Amniotic stem cell (primary cell): ENCODE results near the gene CHIC1.
A peak's percentile ranks its signal among the peaks of the same experiment; 100 is the strongest.
"Not testable (repeated sequence)": the region's sequence is repeated elsewhere in the genome, so short reads cannot be mapped to it uniquely, and the experiment has no call there.

ENCODE experiments used
- DNase-seq: peaks from one replicate; lab custom pipeline; 2025; lab: John Stamatoyannopoulos, UW

The CHIC1 gene

DNA sequence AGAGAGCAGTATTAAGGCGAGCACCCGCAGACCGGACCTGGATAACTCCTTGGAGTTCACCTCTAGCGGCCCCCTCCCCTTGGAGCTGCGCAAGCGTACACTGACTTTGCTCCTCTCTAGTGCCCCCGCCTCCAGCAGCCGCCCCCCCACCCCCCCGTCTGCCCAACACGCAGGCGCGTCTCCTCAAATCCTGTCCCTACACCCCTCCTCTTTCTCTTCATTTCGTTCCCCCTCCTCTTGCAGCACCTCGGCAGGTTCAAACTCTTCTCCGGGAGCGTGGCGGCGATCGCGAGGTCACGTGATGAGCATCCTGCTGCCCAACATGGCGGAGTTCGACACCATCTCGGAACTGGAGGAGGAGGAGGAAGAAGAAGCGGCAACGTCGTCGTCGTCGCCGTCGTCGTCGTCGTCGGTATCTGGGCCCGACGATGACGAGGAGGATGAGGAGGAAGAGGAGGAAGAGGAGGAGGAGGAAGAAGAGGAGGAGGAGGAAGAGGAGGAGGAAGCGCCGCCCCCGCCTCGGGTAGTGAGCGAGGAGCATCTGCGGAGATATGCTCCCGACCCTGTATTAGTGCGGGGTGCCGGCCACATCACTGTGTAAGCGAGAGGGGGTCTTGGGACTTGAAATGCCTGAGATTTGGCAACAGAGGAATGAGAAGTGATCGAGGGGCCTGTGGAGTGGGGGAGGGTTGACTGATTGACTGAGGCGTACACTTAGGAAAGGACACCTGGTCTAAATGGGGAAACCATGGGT is at the start of gene CHIC1:
Gene CHIC1 (plus strand): TSS at position 214 of the 754 bp plus-strand sequence. CDS start 88 bp downstream, at position 302.
- peak; percentile 16 for DNase-seq

DNA sequence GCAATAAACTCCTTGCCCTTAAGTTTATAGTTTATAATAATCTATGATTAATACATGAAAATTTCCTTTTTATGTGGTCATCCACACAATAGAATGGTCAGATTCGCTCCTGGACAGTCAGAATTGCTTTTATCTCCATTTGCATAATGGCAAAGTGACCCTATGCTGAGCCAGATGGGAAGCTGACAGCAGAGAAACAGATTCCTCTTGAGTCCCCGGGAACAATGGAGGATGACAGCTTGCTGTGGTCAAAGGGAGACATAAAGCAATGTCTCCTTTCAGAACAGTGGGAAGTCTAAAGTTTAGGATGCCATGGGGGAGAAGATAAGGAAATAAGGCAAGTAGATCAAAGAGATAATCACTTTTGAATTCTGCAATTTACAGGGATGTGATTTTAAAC is 40.2 kb upstream of the CHIC1 start:
- not testable (repeated sequence) for DNase-seq

DNA sequence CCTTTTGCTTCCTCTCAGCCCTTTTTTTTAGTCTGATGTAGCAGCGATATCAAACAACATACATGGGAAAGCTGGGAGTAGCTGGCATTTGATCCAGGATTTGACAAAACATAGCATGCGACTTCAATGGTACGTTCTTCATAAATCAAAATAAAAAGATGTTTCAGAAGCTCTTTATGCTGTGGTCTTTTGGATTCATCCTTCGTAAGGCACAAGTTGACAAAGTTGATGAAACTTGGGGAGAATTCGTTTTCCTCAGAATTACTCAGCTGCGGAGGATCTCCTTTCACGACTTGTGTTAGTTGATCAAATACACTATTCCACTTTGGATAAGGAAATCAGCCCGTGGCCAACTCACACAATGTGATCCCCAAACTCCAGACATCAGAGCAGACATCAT is 38.1 kb upstream of the CHIC1 start:
- no peak for DNase-seq

DNA sequence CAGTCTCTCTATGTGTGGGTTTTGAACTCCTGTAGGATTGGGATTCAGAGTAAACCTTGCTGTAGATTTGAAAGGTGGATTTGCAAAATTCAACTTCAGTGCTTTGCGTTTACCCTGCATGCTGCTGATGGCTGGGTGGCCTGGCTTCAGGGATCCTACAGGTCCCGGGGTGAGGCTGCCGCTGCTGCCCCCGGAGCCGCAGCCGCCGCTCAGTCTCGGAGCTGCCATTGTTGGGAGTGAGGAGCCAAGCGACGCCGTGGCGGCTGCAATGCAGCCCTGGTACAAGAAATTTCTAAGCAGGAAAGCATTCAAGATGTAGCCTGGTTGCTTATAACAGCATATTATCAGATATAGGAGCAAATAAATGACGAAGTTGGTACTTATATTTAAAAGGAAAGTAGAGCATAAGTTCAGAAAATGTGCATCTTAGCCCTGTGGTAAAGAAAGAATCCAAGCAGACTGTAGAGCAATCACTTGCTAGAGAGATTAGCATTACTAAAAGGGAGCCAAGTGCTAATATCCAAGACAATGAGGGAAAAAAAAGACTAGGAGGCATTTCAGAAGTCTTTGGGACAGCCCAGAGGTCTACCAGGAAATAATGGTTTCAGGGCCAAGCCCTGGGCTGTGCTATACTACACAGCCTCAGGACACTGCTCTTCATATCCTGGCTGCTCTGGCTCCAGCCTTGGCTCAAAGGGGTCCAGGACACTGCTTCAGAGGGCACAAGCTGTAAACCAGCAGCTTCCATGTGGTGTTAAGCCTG is 36.9 kb upstream of the CHIC1 start:
- no peak for DNase-seq

DNA sequence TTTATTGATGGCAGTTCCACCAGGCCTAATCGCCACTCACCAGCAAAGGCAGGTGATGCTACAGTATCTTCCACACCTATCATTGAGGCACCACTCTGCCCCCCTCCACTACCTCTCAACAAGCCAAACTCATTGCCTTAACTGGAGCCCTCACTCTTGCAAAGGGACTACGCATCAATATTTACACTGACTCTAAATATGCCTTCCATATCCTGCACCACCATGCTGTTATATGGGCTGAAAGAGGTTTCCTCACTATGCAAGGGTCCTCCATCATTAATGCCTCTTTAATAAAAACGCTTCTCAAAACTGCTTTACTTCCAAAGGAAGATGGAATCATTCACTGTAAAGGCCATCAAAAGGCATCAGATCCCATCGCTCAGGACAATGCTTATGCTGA is 31.3 kb upstream of the CHIC1 start:
- DNase-seq = not testable (repeated sequence)

DNA sequence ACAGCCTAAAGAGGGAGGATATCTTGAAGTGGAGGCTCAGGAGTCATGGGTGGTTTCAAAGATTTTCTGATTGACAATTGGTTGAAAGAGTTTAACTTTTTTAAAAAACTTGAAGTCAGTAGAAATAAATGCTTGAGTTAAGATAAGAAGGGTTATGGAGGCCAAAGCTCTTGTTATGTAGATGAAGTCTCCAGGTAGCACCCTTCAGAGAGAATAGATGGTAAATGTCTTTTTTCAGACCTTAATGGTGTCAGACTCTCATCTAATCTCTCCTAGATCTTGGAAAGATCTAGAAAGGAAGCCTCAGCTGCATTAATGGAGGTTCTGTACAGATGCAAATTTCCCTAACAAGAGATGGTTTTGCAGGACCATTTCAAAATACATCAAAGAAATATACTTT is 6.8 kb upstream of the CHIC1 start:
- DNase-seq = no peak

DNA sequence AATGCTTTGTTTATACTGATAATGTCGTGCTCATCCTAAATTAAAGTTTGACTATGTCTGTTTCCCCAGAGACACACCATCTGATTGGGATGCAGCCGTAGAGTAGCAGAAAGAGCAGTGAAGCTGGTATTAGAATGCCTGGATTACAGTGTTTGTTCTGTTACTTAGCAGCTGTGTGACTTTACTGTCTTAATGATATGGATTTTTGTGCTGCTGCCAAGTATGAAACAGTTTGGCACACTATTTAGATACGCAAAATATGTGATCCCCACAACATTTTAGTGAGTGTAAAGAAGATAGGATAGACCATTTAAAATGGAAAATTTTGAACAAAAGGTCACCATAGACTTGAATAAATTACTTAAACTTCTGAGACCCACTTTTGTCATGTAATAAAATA is 1.2 kb upstream of the CHIC1 start:
- no peak for DNase-seq

DNA sequence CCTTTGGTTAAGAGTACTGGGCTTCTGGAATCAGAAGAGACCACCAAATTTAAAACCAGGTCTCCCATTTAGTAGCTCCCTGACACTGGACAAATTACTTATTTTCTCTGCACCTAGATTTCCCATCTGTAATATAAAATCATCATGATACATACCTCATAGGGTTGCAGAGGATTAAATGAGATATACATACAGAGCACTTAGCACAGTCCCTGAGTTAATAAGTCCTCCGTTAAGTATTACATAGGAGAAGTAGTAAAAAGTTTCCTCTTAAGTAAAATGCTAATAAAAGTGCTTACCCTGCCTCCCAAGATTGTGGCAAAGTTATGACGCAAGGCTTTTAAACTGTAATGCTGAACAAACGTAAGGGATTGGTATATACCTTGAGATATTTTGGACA is 539 bp upstream of the CHIC1 start:
- DNase-seq = no peak

DNA sequence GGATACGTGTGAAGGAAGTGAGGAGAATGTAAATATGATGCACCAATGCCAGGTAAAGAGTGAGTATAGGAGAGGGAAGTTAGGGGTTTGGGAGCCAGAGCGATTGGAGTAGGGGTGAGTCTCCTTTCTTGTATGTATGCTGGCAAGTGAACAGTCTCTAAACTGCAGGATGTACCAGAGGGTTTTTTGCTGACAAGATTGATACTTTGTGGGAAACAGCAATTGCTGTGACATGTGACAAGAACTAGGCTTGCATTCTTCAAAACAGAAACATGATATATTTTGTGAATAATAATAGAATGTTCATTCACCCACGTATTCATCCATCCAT is 706 bp downstream of the CHIC1 start:
- no peak for DNase-seq

DNA sequence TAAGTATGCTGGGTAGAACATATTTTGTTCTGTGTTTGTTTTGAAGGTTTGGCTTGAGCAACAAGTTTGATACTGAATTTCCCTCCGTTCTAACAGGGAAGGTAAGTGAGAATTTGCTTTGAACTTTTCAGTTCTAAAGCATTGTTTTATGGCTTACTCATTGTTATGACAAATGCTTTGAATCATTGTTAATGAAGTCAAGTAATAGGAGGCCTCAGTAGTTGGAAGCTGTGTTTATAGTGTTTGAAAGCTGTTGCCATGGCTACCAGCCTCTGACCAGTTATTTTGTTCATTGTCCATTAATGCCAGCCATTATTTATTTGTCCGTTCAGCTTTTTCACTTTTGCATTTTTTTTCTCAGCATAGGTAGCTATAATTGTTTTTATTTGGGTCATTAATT is 14.4 kb downstream of the CHIC1 start:
- DNase-seq = peak; percentile 13

DNA sequence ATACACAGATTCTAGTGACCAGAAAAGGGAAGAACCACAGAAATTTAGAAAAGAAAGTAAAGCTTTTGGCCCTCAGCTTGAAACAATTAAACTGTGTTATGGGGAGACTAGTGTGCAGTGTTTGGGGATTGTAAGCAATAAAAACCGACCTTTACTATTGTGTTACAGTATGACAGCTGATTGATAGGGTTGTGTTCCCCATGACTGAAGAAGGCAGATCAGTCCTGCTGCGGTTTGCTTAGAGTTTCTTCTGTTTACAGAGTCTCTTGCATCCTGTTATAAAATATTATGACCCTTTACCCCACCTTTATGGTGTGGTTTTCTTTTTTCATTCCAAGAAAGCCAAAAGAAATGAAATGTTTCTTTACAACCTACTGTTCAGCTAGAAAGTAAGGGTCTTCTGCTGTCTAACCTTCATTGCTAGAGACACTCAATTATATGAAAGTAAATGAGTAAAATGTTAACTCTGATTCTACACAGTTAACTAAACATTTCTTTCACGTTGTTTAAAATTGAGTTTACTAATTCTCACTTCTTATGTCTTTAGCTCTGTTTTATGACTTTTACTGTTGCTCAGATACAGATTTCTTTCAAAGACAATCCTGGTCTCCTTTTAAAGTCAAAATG is 18.1 kb downstream of the CHIC1 start:
- DNase-seq = no peak

DNA sequence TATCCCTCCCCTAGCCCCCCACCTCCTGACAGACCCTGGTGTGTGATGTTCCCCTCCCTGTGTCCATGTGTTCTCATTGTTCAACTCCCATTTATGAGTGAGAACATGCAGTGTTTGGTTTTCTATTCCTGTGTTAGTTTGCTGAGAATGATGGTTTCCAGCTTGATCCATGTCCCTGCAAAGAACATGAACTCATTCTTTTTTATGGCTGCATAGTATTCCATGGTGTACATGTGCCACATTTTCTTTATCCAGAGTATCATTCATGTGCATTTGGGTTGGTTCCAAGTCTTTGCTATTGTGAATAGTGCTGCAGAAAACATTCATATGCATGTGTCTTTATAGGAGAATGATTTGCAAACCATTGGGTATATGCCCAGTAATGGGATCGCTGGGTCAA is 34.8 kb downstream of the CHIC1 start:
- not testable (repeated sequence) for DNase-seq

DNA sequence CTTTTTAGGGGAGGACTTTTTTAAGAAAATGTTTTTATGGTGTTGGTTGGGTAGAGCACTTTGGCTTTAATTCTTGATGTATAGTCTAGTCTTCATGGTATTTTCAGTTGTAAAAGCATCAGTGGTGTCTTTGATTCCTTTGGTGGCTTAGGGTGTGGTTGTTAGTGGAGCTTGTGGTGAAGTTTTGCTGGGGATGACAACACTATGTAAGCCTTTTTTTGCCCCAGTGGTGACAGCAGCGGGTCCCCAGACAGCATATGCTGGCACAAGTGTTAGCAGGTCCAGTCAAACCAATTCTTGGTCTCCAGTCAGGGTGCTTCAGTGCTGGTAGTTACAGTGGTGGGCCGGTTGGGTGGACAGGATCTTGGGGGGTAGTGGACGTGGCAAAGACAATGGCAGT is 52.0 kb downstream of the CHIC1 start:
- no peak for DNase-seq

DNA sequence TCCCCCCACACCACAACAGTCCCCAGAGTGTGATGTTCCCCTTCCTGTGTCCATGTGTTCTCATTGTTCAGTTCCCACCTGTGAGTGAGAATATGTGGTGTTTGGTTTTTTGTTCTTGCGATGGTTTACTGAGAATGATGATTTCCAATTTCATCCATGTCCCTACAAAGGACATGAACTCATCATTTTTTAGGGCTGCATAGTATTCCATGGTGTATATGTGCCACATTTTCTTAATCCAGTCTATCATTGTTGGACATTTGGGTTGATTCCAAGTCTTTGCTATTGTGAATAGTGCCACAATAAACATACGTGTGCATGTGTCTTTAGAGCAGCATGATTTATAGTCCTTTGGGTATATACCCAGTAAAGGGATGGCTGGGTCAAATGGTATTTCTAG is 78.7 kb downstream of the CHIC1 start:
- DNase-seq = not testable (repeated sequence)

DNA sequence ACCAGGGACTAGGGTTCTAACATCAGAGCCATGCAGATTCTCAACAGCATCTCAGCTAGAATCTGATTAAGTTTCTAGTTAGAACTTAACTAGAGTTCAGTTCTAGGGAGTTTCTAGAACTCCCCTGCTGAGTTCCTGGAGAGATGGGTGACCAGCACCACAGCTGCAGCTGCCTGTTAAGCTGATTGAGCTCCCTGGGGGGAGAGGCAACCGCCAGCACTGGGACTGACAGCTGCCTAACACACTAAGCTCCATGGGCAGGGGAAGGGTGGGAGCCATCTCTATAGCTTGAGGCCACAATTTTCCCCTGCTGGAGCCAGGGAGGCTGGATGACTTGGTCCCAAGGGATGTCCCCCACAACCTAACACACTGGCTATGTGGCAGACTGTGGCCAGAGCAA is 84.2 kb downstream of the CHIC1 start:
- no peak for DNase-seq

DNA sequence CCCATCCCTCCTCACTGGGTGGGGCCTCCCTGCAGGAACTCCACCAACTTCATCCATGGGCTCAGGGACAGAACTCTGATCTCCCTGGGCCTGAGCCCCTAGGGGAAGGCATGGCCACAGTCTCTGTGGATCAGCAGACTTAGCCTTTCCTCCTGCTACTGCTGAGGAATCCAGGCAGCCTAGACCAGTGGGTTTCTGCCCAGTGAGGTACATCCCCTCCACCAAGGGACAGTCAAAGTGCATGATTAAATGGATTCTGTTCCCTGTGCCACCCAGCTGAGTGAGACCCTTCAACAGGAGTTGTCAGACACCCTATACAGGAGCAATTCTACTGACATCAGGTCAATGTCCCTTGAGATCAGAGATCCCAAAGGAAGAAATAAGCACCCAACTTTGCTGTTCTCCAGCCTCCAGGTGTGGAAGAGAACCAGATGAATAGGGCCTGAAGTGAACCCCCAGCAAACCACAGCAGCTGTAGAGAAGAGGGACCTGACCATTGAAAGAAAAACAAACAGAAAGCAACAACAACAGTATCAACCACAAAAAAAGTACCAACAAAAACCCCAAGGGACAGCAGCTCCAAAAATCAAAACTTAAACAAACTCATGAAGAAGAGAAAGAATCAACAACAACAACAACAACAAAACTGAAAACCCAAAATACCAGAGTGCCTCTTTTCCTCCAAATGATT is 84.8 kb downstream of the CHIC1 start:
- no peak for DNase-seq

DNA sequence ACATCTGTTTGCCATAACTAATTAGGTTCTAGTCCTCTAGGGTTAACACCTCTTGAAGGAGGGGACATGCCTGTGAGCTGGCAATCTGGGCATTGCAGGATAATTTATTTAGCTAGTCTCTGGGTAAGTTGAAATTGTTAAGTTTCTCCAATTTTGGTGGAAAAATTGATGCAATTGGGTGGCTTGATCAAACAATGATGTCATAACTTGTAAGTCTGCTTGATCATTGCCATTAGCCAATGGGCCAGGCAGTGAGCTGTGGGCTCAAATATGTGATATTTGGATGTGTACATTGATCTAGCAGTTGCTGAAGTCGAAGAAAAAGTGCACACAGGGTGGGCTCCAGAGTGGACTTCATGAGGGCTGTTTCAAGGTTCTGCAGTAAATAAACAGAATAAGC is 98.3 kb downstream of the CHIC1 start:
- DNase-seq = not testable (repeated sequence)

DNA sequence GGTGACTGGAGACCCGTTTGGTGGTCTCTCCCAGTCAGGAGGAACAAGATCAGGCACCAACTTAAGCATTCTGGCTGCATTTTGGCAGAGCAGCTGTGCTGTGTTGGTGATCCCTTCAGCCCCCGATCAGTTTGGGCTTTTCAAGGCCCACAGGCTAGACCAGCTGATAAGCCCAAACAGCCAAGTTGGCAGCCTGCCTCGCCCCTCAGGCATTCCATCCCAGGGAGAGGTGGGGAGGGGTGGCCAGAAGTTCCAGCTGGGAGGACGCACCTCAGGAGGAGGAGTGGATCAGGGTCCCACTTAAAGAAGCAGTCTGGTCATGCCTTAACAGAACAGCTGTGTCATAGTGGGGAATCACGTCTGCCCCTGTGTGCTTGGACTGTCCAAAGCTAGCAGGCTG is 105.8 kb downstream of the CHIC1 start:
- DNase-seq = no peak

DNA sequence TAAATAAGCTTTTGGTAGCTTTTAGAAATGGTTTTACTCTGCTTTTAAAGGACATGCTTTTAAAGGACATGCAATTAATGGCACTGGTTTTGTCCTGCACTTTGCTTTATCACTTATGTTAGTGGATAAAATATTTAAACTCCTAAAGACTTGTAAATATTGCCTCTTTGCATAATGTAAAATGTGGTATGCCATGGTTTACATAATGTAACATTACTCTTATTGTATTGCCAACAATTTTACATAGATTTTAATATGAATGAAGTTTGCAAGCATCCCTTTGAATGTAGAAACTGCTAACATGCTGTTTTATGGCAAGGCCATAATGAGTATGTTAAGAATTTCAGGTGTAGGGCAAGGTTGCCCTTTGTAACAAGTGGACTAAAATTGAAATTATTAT is 118.4 kb downstream of the CHIC1 start:
- no peak for DNase-seq

DNA sequence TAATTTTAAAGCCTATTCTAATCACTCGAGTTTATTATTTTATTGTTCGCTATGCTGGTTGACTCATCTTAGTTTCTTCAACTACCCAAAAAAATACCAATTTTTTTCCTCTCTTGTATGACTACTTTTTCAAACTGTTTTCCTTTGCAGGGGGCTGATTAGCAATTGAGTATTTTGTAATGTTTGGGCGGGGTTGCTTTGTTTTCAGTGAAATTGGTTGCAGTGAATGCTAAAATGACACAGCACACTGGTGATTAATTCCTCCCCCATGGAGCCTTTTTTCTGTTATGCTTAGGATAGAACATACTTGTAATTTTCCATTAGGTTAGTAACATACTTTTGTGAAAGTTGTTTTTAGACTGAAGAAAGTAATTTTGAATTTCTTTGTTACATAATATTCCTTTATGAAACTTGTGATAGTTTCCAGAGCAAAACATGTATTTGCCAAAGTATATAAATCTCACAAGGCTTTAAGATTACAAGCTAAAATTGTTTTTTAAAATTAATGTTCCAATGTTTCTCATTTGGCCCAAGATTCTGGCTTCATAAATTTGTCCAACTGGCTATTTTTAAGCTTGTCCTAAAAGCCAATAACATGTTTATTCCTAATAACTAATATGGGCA is 120.4 kb downstream of the CHIC1 start:
- no peak for DNase-seq

DNA sequence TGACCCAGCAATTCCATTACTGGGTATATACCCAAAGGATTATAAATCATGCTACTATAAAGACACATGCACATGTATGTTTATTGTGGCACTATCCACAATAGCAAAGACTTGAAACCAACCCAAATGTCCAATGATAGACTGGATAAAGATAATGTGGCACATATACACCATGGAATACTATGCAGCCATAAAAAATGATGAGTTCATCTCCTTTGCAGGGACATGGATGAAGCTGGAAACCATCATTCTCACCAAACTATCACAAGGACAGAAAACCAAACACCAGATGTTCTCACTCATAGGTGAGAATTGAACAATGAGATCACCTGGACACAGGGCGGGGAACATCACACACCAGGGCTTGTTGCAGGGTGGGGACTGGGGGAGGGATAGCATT is 144.0 kb downstream of the CHIC1 start:
- DNase-seq = not testable (repeated sequence)

DNA sequence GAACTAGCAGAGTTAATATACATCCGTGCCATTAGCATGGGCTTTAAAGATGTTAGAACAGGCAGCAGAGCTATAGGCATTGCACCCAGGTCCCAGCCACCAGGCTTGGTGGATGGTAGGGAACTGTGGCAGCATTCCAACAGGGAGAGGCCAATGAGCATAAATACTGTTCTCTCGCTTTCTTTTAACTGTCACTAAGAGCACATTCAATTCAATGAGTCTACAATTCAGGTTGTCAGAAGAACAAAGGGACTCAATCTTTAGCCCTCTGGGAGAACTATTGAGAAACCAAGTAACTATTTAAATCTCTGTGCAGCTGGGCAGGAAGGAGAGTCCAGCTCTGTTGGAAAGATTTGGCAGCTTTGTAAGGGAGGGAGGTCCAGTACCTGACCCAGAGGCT is 165.6 kb downstream of the CHIC1 start:
- DNase-seq = no peak
